Colonic mucosa (tissue), 4 donors: ENCODE data around the gene FIGNL1. TPM values are rescaled to one million over a fixed set of nuclear protein-coding genes. Genes with fewer than 3 reads are reported as not detected.

Source experiments
- DNase-seq: peaks from one replicate; pipeline ENCODE4 v3.0.0-alpha.2; 2020
- H3K27ac ChIP-seq: fragments of 200-600 bp; one replicate; pipeline ENCODE4 v1.8.0; 2021
- H3K27me3 ChIP-seq: fragments of 200-600 bp; one replicate; pipeline ENCODE4 v1.8.0; 2021
- H3K36me3 ChIP-seq: fragments of 200-600 bp; one replicate; pipeline ENCODE4 v1.8.0; 2021
- H3K4me1 ChIP-seq: fragments of 200-600 bp; one replicate; pipeline ENCODE4 v1.8.0; 2021; ENCODE audit warnings: mild to moderate bottlenecking
- H3K4me3 ChIP-seq: fragments of 200-600 bp; one replicate; pipeline ENCODE4 v1.8.0; 2021
- H3K9ac ChIP-seq, 2 donors: one replicate each; pipeline ENCODE4 v1.7.0; 2013; ENCODE audit warnings: control low read depth in 2 of 2, low read depth in 2 of 2, low read length in 2 of 2
- H3K9me3 ChIP-seq: fragments of 200-600 bp; one replicate; pipeline ENCODE4 v1.8.0; 2021
- intact Hi-C: fragments of 100-400 bp; cut with DNase I; formaldehyde crosslinking; loops from one replicate; pipeline ENCODE4 v1.14.1; 2022
- total RNA-seq, 2 donors: library from RNA; stranded (reverse); fragmentation: NEBNext Ultra II Directional in 1 of 2; extraction: Animal tissue kit (Norgen Biotek cat#: 25700) in 1 of 2; gene quantifications; one replicate each; pipeline ENCODE4 v1.2.1, GENCODE V29; 2021
- TF ChIP-seq, protein P1 (sequence below): fragments of 200-600 bp; IDR thresholded peaks from one replicate; pipeline ENCODE4 v1.8.0; 2022; ENCODE audit warnings: antibody characterized with exemption, mild to moderate bottlenecking
- donor health status: healthy.
- donor health status: DM: no; HTN: no; CAD: no.
- donor health status: DM: no; HTN: no; CAD: no.

The FIGNL1 gene
- total RNA-seq, 2 donors from 2014 or later = 6.1 to 19.0 TPM

GRCh38 chr7:50405221-50405620 is 44.9 kb downstream of the FIGNL1 start:
- Histone ChIP-seq H3K36me3 (no peaks in the 10 kb centered on the region), H3K27ac (no peak overlapping the region), H3K4me1 (no peaks in the 10 kb centered on the region), H3K9me3 (no peaks in the 10 kb centered on the region), H3K27me3 (no peaks in the 10 kb centered on the region), H3K9ac (no peak overlapping the region), H3K4me3 (no peak overlapping the region)
- TF ChIP-seq, protein P1, sequence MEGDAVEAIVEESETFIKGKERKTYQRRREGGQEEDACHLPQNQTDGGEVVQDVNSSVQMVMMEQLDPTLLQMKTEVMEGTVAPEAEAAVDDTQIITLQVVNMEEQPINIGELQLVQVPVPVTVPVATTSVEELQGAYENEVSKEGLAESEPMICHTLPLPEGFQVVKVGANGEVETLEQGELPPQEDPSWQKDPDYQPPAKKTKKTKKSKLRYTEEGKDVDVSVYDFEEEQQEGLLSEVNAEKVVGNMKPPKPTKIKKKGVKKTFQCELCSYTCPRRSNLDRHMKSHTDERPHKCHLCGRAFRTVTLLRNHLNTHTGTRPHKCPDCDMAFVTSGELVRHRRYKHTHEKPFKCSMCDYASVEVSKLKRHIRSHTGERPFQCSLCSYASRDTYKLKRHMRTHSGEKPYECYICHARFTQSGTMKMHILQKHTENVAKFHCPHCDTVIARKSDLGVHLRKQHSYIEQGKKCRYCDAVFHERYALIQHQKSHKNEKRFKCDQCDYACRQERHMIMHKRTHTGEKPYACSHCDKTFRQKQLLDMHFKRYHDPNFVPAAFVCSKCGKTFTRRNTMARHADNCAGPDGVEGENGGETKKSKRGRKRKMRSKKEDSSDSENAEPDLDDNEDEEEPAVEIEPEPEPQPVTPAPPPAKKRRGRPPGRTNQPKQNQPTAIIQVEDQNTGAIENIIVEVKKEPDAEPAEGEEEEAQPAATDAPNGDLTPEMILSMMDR = no peak
- intact Hi-C loops = no loop called here
- no peak for DNase-seq

GRCh38 chr7:50404392-50404791 is 45.8 kb downstream of the FIGNL1 start:
- Histone ChIP-seq H3K36me3 (no peaks in the 10 kb centered on the region), H3K27me3 (no peaks in the 10 kb centered on the region), H3K9ac (no peak overlapping the region), H3K27ac (no peak overlapping the region), H3K9me3 (no peaks in the 10 kb centered on the region), H3K4me3 (no peak overlapping the region), H3K4me1 (no peaks in the 10 kb centered on the region)
- TF ChIP-seq, protein P1 = no peak
- no peak for DNase-seq
- intact Hi-C loops = no loop called here

- Histone ChIP-seq H3K27me3 (no peaks in the 10 kb centered on the region), H3K4me3 (no peak overlapping the region), H3K27ac (no peak overlapping the region), H3K9me3 (no peaks in the 10 kb centered on the region), H3K9ac (no peak overlapping the region), H3K36me3 (no peaks in the 10 kb centered on the region), H3K4me1 (no peaks in the 10 kb centered on the region)
- no peak for DNase-seq
- intact Hi-C loops = no loop called here
- TF ChIP-seq, protein P1 = no peak
Measured at GRCh38 chr7:50400114-50400513, 50.0 kb downstream of the FIGNL1 start.

GRCh38 chr7:50399635-50400034 is 50.5 kb downstream of the FIGNL1 start:
- H3K9ac ChIP-seq = no peak overlapping the region
- no peaks in the 10 kb centered on the region for H3K36me3 ChIP-seq
- H3K9me3 ChIP-seq = no peaks in the 10 kb centered on the region
- DNase-seq = no peak
- no peak overlapping the region for H3K4me3 ChIP-seq
- intact Hi-C loops = no loop called here
- H3K27ac ChIP-seq = no peak overlapping the region
- no peaks in the 10 kb centered on the region for H3K4me1 ChIP-seq
- TF ChIP-seq, protein P1 = no peak
- no peaks in the 10 kb centered on the region for H3K27me3 ChIP-seq

GRCh38 chr7:50399206-50399605 is 50.9 kb downstream of the FIGNL1 start:
- H3K9ac ChIP-seq = no peak overlapping the region
- H3K4me3 ChIP-seq = no peak overlapping the region
- no peaks in the 10 kb centered on the region for H3K4me1 ChIP-seq
- no peaks in the 10 kb centered on the region for H3K27me3 ChIP-seq
- no peaks in the 10 kb centered on the region for H3K36me3 ChIP-seq
- no peak for DNase-seq
- TF ChIP-seq, protein P1 = no peak
- intact Hi-C loops = no loop called here
- no peak overlapping the region for H3K27ac ChIP-seq
- H3K9me3 ChIP-seq = no peaks in the 10 kb centered on the region

DNA sequence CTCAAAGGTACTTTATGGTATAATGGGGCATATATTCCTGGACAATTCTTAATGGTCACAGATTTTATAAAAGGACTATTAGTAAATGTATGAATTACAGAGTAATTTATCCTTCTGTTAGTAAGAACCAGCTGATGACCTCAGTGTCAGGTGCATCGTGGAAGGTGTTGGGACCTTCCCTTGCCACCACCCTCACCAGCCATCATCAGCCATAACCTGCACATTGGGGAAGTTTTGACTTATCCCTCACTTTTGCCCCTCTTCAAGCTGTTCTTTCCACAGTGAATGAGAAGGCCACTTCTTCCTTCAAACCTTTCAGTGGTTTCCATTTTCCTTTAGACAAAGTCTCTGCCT is 52.2 kb downstream of the FIGNL1 start:
- H3K36me3 ChIP-seq = no peaks in the 10 kb centered on the region
- H3K9me3 ChIP-seq = no peaks in the 10 kb centered on the region
- DNase-seq = no peak
- H3K27me3 ChIP-seq = no peaks in the 10 kb centered on the region
- no peak overlapping the region for H3K27ac ChIP-seq
- H3K4me1 ChIP-seq = no peaks in the 10 kb centered on the region
- H3K9ac ChIP-seq = no peak overlapping the region
- intact Hi-C loops = no loop called here
- H3K4me3 ChIP-seq = no peak overlapping the region
- TF ChIP-seq, protein P1 = no peak
